ENCODE measurements around the gene SLK. TPM values are rescaled to one million over a fixed set of nuclear protein-coding genes. Genes with fewer than 3 reads are reported as not detected.

SLK gene
- total RNA-seq, 1 donor from 2014 or later: 67.0 TPM

GRCh38 chr10:104054430-104054829 is 87.5 kb downstream of the SLK start:
- DNase-seq: no peak

DNA sequence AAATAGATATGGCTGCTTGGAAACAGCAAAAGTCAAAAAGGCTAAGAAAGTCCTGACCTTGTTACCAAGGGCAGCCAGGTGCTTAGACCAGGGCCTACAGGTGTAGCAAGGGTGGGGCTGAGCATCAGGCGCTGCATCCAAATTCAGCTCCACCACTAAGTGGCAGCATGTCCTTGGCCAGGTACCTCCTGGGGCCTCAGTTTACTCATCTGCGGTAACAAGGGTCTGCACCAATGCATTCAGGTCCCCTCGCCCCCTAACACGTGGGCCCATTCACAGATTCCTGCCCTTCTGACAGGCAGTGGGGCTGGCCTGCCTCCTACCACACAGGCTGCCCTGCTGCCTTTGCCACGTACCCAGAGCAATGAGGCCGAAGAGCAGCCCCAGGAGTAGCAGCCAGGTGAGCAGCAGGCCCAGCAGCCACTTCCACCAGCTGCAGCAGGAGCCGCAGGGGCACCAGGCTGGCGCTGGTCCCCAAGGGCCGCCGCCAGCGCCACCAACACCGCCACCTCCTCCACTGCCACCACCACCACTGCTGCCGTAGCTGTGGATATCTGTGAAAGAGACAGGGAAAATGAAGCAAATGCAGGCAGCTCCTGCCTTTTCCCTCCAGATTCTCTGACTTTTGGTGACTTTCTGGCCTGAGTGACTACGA is 89.8 kb downstream of the SLK start:
- no peak for DNase-seq

DNA sequence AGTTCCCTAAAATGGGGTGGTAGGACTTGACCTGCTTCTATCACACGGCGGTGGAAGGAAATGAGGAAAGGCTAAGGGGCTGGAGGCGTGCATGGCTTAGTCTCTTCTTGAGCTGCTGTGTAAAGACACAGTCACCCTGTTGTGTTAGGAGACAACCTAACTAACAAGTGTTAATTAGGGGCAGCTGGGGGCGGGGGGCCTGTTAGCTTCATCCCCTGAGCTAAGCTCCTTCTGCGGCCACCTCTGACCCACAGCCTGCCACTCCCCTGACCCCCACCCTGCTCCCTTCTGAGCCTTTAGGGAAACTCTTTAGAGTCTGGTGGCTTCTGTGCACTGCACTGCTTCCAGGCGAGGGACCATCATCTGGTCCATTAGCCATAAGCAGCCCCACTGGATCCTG is 90.8 kb downstream of the SLK start:
- no peak for DNase-seq

- no peak for DNase-seq
Observed at GRCh38 chr10:104059364-104059763, 92.4 kb downstream of the SLK start.

GRCh38 chr10:104061196-104061595 is 94.3 kb downstream of the SLK start:
- no peak for DNase-seq

GRCh38 chr10:104065748-104066147 is 98.8 kb downstream of the SLK start:
- DNase-seq: no peak

DNA sequence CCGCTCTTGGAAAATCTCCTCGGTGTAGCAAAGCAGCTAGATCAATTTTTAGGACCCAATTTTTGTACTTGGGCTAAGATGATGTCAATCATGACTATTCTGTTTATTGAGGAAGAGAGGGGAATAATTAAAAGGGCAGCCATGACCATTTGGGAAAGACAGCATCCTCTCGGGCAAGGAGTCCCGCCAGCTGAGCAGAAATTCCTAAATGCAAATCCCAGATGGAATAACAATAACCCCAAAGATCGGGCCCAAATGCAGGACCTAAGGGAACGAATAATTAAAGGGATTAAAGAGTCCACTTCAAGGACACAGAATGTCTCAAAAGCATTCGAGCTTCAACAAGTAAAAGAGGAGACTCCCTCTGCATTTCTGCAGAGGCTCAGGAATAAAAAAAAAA is 100.0 kb downstream of the SLK start:
- no peak for DNase-seq

DNA sequence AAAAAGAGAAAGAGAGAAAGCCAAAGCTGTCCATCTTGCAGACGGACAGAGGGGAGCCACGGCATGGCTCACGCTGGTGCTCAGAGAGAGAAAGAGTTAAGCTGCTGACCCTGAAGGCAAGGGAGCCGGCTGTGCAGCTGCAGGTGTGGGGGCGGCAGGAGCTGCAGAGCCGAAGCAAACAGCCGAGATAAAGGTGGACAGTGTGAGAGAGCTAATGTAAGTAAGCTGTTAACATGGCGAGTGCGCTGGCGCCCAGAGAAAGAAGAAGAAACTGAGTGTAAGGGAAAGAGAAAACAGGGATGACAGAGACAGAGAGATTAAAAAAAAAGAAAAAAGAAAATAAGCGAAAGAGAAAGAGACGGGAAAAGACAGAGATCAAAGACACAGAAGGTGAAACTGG is 100.6 kb downstream of the SLK start:
- no peak for DNase-seq

DNA sequence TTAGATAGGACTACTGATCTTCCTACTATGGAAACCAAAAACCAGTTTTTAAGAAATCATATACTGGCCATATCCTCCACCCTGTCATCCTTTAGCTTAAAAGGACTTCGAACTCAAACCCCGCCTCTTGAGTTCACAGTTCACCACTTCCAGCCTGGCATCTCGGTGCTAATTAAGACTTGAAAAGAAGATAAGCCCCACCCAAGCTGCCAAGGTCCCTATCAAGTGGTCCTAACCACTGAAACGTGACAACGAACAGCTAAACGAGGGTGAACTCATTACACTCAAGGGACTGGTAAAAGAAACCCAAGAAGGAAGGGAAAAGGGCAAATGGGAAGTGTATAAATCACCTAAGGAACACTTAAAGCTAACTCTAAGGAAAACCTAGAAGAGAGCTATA is 102.7 kb downstream of the SLK start:
- DNase-seq: no peak

DNA sequence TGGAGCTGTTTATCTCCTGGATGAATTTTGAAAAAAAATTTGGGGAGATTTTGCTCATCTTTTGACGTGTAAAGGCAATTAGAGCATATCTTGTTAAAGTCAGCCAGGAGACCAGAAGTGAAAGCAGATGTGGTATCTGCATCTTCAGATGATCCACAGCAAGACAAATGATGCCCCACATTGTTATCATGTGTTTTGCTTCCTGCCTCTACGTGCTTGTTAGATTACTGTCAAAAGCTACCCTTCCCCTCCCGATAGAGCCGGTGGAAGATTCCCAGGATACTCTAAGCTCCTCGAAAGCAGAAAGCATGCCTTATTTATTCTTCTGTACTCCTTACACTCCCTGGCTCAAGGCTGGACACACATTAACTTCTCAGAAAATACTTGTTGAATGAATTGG is 105.8 kb downstream of the SLK start:
- DNase-seq: no peak

GRCh38 chr10:104074505-104074904 is 107.6 kb downstream of the SLK start:
- DNase-seq: no peak

DNA sequence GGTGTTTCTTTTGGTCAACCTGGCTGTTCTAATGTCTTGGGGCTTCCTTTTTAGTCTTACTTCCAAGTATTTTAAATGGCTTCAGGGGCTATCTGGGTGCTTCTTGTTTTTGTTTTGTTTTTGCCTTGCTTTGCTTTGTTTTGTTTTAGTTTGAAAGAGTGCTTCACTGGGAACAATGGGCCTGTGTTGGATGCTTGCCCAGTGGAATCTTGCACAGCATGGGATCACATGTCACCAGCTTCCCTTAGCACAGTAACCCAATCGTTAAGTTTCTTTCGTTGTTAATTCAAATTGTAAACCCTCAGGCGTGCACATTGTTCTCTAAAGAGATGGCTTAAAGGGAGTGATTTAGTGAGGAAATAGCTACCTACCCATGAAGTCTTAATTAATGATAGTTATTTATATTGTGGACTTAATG is 109.8 kb downstream of the SLK start:
- peak; percentile 53 for DNase-seq

DNA sequence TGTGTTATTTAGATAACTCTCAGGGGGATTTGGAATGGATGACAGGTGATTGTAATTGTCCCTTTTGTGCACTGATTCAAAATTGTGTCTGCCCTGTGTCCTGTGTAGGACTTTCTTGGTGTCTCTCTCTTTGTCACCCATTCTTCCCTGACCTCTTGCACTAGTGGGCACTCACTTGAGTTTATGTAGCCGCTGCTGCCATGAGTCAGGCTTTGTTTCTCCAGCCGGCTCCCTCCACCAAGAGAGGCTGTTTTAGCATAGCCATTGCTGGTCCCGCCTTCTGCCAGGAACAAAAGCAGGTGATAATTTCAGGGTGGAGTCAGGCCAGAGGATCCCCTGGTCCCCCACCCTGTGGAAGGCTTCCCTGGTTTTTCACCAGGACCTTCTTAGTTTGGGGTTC is 110.3 kb downstream of the SLK start:
- DNase-seq: no peak

- no peak for DNase-seq
Observed at GRCh38 chr10:104077663-104078151, 110.8 kb downstream of the SLK start.

Small RNA genes lying within 50 kb of the gene (small RNA-seq; reads per million reads assigned to genes)
- gene RN7SL524P (ENCODE audit: low replicate concordance): not detected

Other genes starting within 250 kb of the SLK start
- gene SH3PXD2A, start 111.6 kb upstream of the SLK start, total RNA-seq: 52.0 TPM
- gene STN1, start 49.0 kb upstream of the SLK start, total RNA-seq: 15.4 TPM
- 128 TPM for gene COL17A1, start 118.7 kb downstream of the SLK start, total RNA-seq
- gene SFR1, start 155.0 kb downstream of the SLK start, total RNA-seq: 5.6 TPM

Measured in skin of body (tissue), 3 donors.